Gastrocnemius medialis (tissue), 4 donors: Measurements from ENCODE around the gene HNRNPF.

Source experiments
- POLR2A ChIP-seq, 2 donors: fragments of 450-650 bp; IDR thresholded peaks; one replicate each; pipeline ENCODE4 v1.6.1; 2017; ENCODE audit warnings: antibody characterized with exemption in 2 of 2, mild to moderate bottlenecking in 2 of 2, moderate library complexity in 2 of 2
- TF ChIP-seq, protein P1 (sequence below), 5 experiments: fragments of 450-650 bp in 3 of 5; fragments of 200-600 bp in 2 of 5; sonication (generic) in 2 of 5; IDR thresholded peaks in 4 of 5; conservative IDR thresholded peaks in 1 of 5; 1 replicate in 4 of 5; 2 replicates in 1 of 5; pipeline ENCODE4 v1.5.1; 2016 to 2019; ENCODE audit warnings: antibody characterized with exemption in 5 of 5, mild to moderate bottlenecking in 3 of 5, moderate library complexity in 3 of 5

DNA sequence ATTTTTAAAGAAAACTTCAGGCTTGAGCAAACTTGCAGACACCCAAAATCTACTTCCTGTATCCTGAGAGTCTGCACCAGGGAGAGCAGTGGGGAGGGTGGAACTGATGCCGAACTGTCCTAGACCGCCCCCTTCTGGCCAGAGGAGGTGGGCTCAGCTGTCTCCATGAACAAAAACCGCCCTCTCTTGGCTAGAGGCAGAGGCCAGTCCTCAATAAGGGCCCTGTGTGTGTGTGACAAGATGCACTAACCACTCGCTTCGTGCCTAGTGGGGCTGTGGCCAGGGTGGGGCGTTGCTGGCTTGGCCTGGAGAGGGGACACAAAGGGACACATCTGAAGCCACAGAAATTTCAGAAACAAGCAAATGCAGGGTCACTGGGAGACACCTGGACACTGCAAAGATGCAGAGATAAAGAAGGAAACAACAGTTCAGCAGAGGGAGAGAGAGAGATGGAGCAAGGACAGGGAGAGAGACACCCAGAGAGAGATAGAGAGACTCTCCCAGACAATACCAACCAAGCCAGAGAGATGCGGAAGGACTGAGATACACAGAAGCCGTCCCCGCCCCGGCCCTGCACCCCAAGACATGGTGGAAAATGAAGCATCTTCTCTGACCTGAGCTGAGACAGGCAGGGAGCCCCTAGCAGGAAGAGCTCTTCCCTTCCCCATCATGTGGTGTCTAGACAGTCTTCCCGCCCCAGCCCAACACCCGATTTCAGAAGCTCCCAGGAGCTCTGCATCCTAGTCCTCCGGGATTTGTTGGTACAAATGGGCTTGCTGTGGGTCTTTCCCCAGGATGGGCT lies 60.3 kb downstream of the HNRNPF start:
- TF ChIP-seq POLR2A (IDR thresholded peaks at IDR 0.05): no peak
- TF ChIP-seq, protein P1, sequence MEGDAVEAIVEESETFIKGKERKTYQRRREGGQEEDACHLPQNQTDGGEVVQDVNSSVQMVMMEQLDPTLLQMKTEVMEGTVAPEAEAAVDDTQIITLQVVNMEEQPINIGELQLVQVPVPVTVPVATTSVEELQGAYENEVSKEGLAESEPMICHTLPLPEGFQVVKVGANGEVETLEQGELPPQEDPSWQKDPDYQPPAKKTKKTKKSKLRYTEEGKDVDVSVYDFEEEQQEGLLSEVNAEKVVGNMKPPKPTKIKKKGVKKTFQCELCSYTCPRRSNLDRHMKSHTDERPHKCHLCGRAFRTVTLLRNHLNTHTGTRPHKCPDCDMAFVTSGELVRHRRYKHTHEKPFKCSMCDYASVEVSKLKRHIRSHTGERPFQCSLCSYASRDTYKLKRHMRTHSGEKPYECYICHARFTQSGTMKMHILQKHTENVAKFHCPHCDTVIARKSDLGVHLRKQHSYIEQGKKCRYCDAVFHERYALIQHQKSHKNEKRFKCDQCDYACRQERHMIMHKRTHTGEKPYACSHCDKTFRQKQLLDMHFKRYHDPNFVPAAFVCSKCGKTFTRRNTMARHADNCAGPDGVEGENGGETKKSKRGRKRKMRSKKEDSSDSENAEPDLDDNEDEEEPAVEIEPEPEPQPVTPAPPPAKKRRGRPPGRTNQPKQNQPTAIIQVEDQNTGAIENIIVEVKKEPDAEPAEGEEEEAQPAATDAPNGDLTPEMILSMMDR (IDR thresholded peaks at IDR 0.05 in 4 of 5, conservative IDR thresholded peaks at IDR 0.05 in 1 of 5): peak; percentile 41 to 82 (median 67)
